PC-9 (cell line): ENCODE data around the gene LIPG. TPM values are rescaled to one million over a fixed set of nuclear protein-coding genes. Genes with fewer than 3 reads are reported as not detected.

ENCODE experiments used
- BruUV-seq: library from RNA; stranded (reverse); fragments of 400-500 nt; replicated peaks from 2 replicates; lab custom pipeline; 2021; lab: Mats Ljungman, UMichigan
- CTCF ChIA-PET: fragments of 300-600 bp; sonication (Branson Sonifier 250); formaldehyde crosslinking; loops from one replicate; lab custom pipeline; 2022; ENCODE audit warnings: antibody characterized with exemption; lab: Charles Lee
- POLR2A ChIA-PET: fragments of 300-600 bp; sonication (Branson Sonifier 250); formaldehyde crosslinking; loops from one replicate; lab custom pipeline; 2022; ENCODE audit warnings: antibody characterized with exemption; ENCODE audit not compliant: unreplicated experiment; lab: Charles Lee
- DNase-seq, 2 experiments: peaks; one replicate each; pipeline versions ENCODE4 v3.0.0 to v3.0.0-alpha.2; 2015 to 2022; ENCODE audit warnings: mixed read lengths in 1 of 2
- H2AFZ ChIP-seq: fragments of 200-600 bp; sonication (generic); 2 replicates; pipeline ENCODE4 v1.8.1; 2017; ENCODE audit warnings: antibody characterized with exemption
- H3F3A ChIP-seq: fragments of 200-600 bp; sonication (generic); 2 replicates; pipeline ENCODE4 v1.8.1; 2017; ENCODE audit warnings: antibody characterized with exemption, mild to moderate bottlenecking, low read depth; ENCODE audit not compliant: insufficient read depth
- H3K27ac ChIP-seq: fragments of 200-600 bp; sonication (generic); 2 replicates; pipeline ENCODE4 v1.6.1; 2016; ENCODE audit warnings: mixed run types
- H3K27me3 ChIP-seq: fragments of 200-600 bp; sonication (generic); 2 replicates; pipeline ENCODE4 v1.6.1; 2016; ENCODE audit warnings: low read depth, mixed run types; ENCODE audit not compliant: insufficient read depth
- H3K36me3 ChIP-seq: fragments of 200-600 bp; sonication (generic); 2 replicates; pipeline ENCODE4 v1.6.1; 2016; ENCODE audit warnings: low read depth, mixed run types
- H3K4me1 ChIP-seq: fragments of 200-600 bp; sonication (generic); replicated peaks from 2 replicates; pipeline ENCODE4 v1.6.1; 2016; ENCODE audit warnings: mixed run types; ENCODE audit not compliant: insufficient read depth
- H3K4me2 ChIP-seq: fragments of 200-600 bp; sonication (generic); 2 replicates; pipeline ENCODE4 v1.6.1; 2017; ENCODE audit warnings: mixed run types
- H3K4me3 ChIP-seq: fragments of 200-600 bp; sonication (generic); 2 replicates; pipeline ENCODE4 v1.6.1; 2016; ENCODE audit warnings: mixed run types
- H3K79me2 ChIP-seq: fragments of 200-600 bp; sonication (generic); 2 replicates; pipeline ENCODE4 v1.6.1; 2017; ENCODE audit warnings: low read depth, mixed run types
- H3K9me2 ChIP-seq: fragments of 200-600 bp; sonication (generic); 2 replicates; pipeline ENCODE4 v1.8.1; 2017; ENCODE audit warnings: mild to moderate bottlenecking; ENCODE audit not compliant: insufficient read depth
- H3K9me3 ChIP-seq: fragments of 200-600 bp; sonication (generic); 2 replicates; pipeline ENCODE4 v1.8.1; 2016; ENCODE audit warnings: low read depth; ENCODE audit not compliant: insufficient read depth
- H4K20me1 ChIP-seq: fragments of 200-600 bp; sonication (generic); 2 replicates; pipeline ENCODE4 v1.8.1; 2017; ENCODE audit not compliant: insufficient read depth
- CTCF ChIP-seq: fragments of 200-600 bp; sonication (generic); conservative IDR thresholded peaks from 2 replicates; pipeline ENCODE4 v1.6.1; 2017; ENCODE audit warnings: mixed run types, antibody characterized with exemption, mild to moderate bottlenecking, moderate library complexity
- EZH2 ChIP-seq: fragments of 200-600 bp; sonication (generic); IDR thresholded peaks from 2 replicates; pipeline ENCODE4 v1.8.0; 2017; ENCODE audit warnings: antibody characterized with exemption, low read depth
- intact Hi-C: fragments of 100-400 bp; cut with micrococcal nuclease; formaldehyde crosslinking; loops from one replicate; pipeline ENCODE4 v1.10.0; 2022; ENCODE audit not compliant: unreplicated experiment
- total RNA-seq: library from RNA; stranded (reverse); gene quantifications from 2 replicates; pipeline ENCODE4 v1.2.3, GENCODE V29; 2021

The LIPG gene
- total RNA-seq, 1 experiment from 2014 or later: 30.9 TPM

GRCh38 chr18:49566985-49567384 lies 5.1 kb downstream of the LIPG start:
- ChIA-PET POLR2A (no interaction called here), CTCF (no interaction called here)
- Histone ChIP-seq H3K9me2 (no peaks in the 10 kb centered on the region), H3F3A (peaks cover 18% of the 10 kb centered on the region; the same call in 1 of the 2 replicates), H3K9me3 (no peaks in the 10 kb centered on the region), H3K79me2 (peaks cover 31% of the 10 kb centered on the region), H3K27me3 (no peaks in the 10 kb centered on the region), H3K4me1 (peaks cover 19% of the 10 kb centered on the region), H3K27ac (no peak overlapping the region), H3K4me3 (no peak overlapping the region), H4K20me1 (no peaks in the 10 kb centered on the region), H3K36me3 (peaks cover 44% of the 10 kb centered on the region), H2AFZ (no peak overlapping the region), H3K4me2 (no peak overlapping the region)
- no peak for TF ChIP-seq EZH2
- TF ChIP-seq CTCF: no peak
- intact Hi-C loops: no loop called here
- no TSS peak for BruUV-seq
- DNase-seq: no peak

- Histone ChIP-seq H3K79me2 (peaks cover 7% of the 10 kb centered on the region), H3K4me2 (no peak overlapping the region), H3K27me3 (no peaks in the 10 kb centered on the region), H3K27ac (no peak overlapping the region), H3K9me3 (no peaks in the 10 kb centered on the region), H3K36me3 (peaks cover 44% of the 10 kb centered on the region), H3K4me3 (no peak overlapping the region), H3K9me2 (no peaks in the 10 kb centered on the region), H3K4me1 (peaks cover 5% of the 10 kb centered on the region), H4K20me1 (no peaks in the 10 kb centered on the region), H3F3A (0 out of 2 replicates have a peak, but pooled peaks cover 3% of the 10 kb centered on the region), H2AFZ (no peak overlapping the region)
- CTCF ChIA-PET: interaction anchor here (1.0 kb wide), 1 partner anchor 289 kb away, joined by 3 read pairs; no protein-coding TSS in a partner anchor
- BruUV-seq: no TSS peak
- TF ChIP-seq EZH2: no peak
- TF ChIP-seq CTCF: no peak
- DNase-seq: no peak
- POLR2A ChIA-PET: interaction anchor here (0.6 kb wide), 1 partner anchor 86 kb away, joined by 4 read pairs; no protein-coding TSS in a partner anchor
- intact Hi-C loops: no loop called here
Observed at GRCh38 chr18:49569724-49570123, 7.9 kb downstream of the LIPG start.

- Histone ChIP-seq H2AFZ (no peak overlapping the region), H3K27me3 (no peaks in the 10 kb centered on the region), H4K20me1 (no peaks in the 10 kb centered on the region), H3K4me3 (no peak overlapping the region), H3K4me1 (no peaks in the 10 kb centered on the region), H3K4me2 (no peak overlapping the region), H3K9me3 (no peaks in the 10 kb centered on the region), H3K9me2 (no peaks in the 10 kb centered on the region), H3F3A (peaks cover 3% of the 10 kb centered on the region; the same call in 1 of the 2 replicates), H3K27ac (no peak overlapping the region), H3K36me3 (peaks cover 37% of the 10 kb centered on the region), H3K79me2 (no peaks in the 10 kb centered on the region)
- TF ChIP-seq EZH2 (no peak), CTCF (no peak)
- intact Hi-C loops: no loop called here
- POLR2A ChIA-PET: interaction anchor here (0.7 kb wide), 1 partner anchor 95 kb away, joined by 9 read pairs; no protein-coding TSS in a partner anchor
- BruUV-seq: no TSS peak
- DNase-seq: no peak
- CTCF ChIA-PET: no interaction called here
Observed at GRCh38 chr18:49570836-49571235, 9.0 kb downstream of the LIPG start.
